Activated T-helper 1 cell treated with anti-CD3 and anti-CD28 coated beads, Interleukin-12 subunit alpha, Interleukin-12 subunit beta, Interleukin-2, Interleukin-4 antibody, amounts not matched to agents 30 ng/mL and 10 ng/mL and 1 ng/mL, durations not matched to agents 14 hours and 24 hours and 36 hours (primary cell): ENCODE results near the gene SAMMSON. TPM values are rescaled to one million over a fixed set of nuclear protein-coding genes. Genes with fewer than 3 reads are reported as not detected.

Experiments
- DNase-seq: peaks from one replicate; pipeline ENCODE4 v3.0.0; 2021; ENCODE audit warnings: low spot score
- H3K27ac Mint-ChIP-seq: one replicate; pipeline ENCODE4 v1.8.0; 2021; ENCODE audit warnings: mild to moderate bottlenecking, mixed read lengths
- H3K27me3 Mint-ChIP-seq: one replicate; pipeline ENCODE4 v1.8.0; 2022; ENCODE audit warnings: mild to moderate bottlenecking, moderate library complexity, mixed read lengths; ENCODE audit not compliant: insufficient read depth
- H3K36me3 Mint-ChIP-seq: one replicate; pipeline ENCODE4 v1.8.0; 2021; ENCODE audit warnings: low read depth, mixed read lengths
- H3K4me1 Mint-ChIP-seq: one replicate; pipeline ENCODE4 v1.8.0; 2021; ENCODE audit warnings: low read depth, mixed read lengths
- H3K4me3 Mint-ChIP-seq: one replicate; pipeline ENCODE4 v1.8.0; 2021; ENCODE audit warnings: mild to moderate bottlenecking, moderate library complexity, mixed read lengths
- H3K9me3 Mint-ChIP-seq: one replicate; pipeline ENCODE4 v1.8.0; 2021; ENCODE audit warnings: mixed read lengths
- intact Hi-C: fragments of 100-400 bp; cut with micrococcal nuclease; formaldehyde crosslinking; loops from one replicate; pipeline ENCODE4 v1.15.1; 2024
- total RNA-seq: library from RNA; stranded (reverse); gene quantifications from 2 replicates; pipeline ENCODE4 v1.2.3, GENCODE V29; 2022

The SAMMSON gene
- total RNA-seq, 1 donor from 2014 or later = not detected

GRCh38 chr3:70072754-70073153 lies 73.2 kb downstream of the SAMMSON start:
- no peaks in the 10 kb centered on the region for H3K36me3 Mint-ChIP-seq
- H3K27ac Mint-ChIP-seq = no peak overlapping the region
- no peaks in the 10 kb centered on the region for H3K9me3 Mint-ChIP-seq
- no peaks in the 10 kb centered on the region for H3K4me1 Mint-ChIP-seq
- DNase-seq = no peak
- peaks cover 13% of the 10 kb centered on the region for H3K27me3 Mint-ChIP-seq
- H3K4me3 Mint-ChIP-seq = no peak overlapping the region
- intact Hi-C loops = no loop called here

- peaks cover 14% of the 10 kb centered on the region for H3K27me3 Mint-ChIP-seq
- no peak overlapping the region for H3K27ac Mint-ChIP-seq
- no peaks in the 10 kb centered on the region for H3K36me3 Mint-ChIP-seq
- H3K4me1 Mint-ChIP-seq = no peaks in the 10 kb centered on the region
- no peak for DNase-seq
- H3K4me3 Mint-ChIP-seq = no peak overlapping the region
- intact Hi-C loops = no loop called here
- no peaks in the 10 kb centered on the region for H3K9me3 Mint-ChIP-seq
Observed at GRCh38 chr3:70075101-70075500, 75.6 kb downstream of the SAMMSON start.

- H3K27ac Mint-ChIP-seq = no peak overlapping the region
- no peaks in the 10 kb centered on the region for H3K36me3 Mint-ChIP-seq
- peaks cover 10% of the 10 kb centered on the region for H3K27me3 Mint-ChIP-seq
- H3K4me1 Mint-ChIP-seq = no peaks in the 10 kb centered on the region
- DNase-seq = no peak
- no peaks in the 10 kb centered on the region for H3K9me3 Mint-ChIP-seq
- no peak overlapping the region for H3K4me3 Mint-ChIP-seq
- intact Hi-C loops = no loop called here
Observed at GRCh38 chr3:70076396-70076795, 76.9 kb downstream of the SAMMSON start.

- no peak overlapping the region for H3K4me3 Mint-ChIP-seq
Observed at GRCh38 chr3:70078778-70079177, 79.2 kb downstream of the SAMMSON start.

GRCh38 chr3:70085613-70086012 lies 86.1 kb downstream of the SAMMSON start:
- peaks cover 2% of the 10 kb centered on the region for H3K27me3 Mint-ChIP-seq
- intact Hi-C loops = no loop called here
- DNase-seq = no peak
- no peak overlapping the region for H3K27ac Mint-ChIP-seq
- H3K4me3 Mint-ChIP-seq = no peak overlapping the region
- no peaks in the 10 kb centered on the region for H3K9me3 Mint-ChIP-seq
- H3K4me1 Mint-ChIP-seq = no peaks in the 10 kb centered on the region
- H3K36me3 Mint-ChIP-seq = no peaks in the 10 kb centered on the region

More at GRCh38 chr3:70078778-70079177, 79.2 kb downstream of the SAMMSON start:
- no peaks in the 10 kb centered on the region for H3K36me3 Mint-ChIP-seq
- H3K4me1 Mint-ChIP-seq = no peaks in the 10 kb centered on the region
- no peak overlapping the region for H3K27ac Mint-ChIP-seq
- intact Hi-C loops = no loop called here
- DNase-seq = no peak
- H3K27me3 Mint-ChIP-seq = peaks cover 4% of the 10 kb centered on the region
- no peaks in the 10 kb centered on the region for H3K9me3 Mint-ChIP-seq

GRCh38 chr3:70086336-70086735 lies 86.8 kb downstream of the SAMMSON start:
- no peak overlapping the region for H3K4me3 Mint-ChIP-seq
- DNase-seq = no peak
- intact Hi-C loops = no loop called here
- no peaks in the 10 kb centered on the region for H3K36me3 Mint-ChIP-seq
- no peaks in the 10 kb centered on the region for H3K4me1 Mint-ChIP-seq
- peaks cover 2% of the 10 kb centered on the region for H3K27me3 Mint-ChIP-seq
- no peak overlapping the region for H3K27ac Mint-ChIP-seq
- H3K9me3 Mint-ChIP-seq = no peaks in the 10 kb centered on the region

GRCh38 chr3:70090322-70090913 lies 90.9 kb downstream of the SAMMSON start:
- H3K4me3 Mint-ChIP-seq = no peak overlapping the region
- no peaks in the 10 kb centered on the region for H3K9me3 Mint-ChIP-seq
- no peak overlapping the region for H3K27ac Mint-ChIP-seq
- no peaks in the 10 kb centered on the region for H3K27me3 Mint-ChIP-seq
- no peaks in the 10 kb centered on the region for H3K4me1 Mint-ChIP-seq
- no peaks in the 10 kb centered on the region for H3K36me3 Mint-ChIP-seq
- intact Hi-C loops = no loop called here
- DNase-seq = no peak

- no peak overlapping the region for H3K4me3 Mint-ChIP-seq
- no peaks in the 10 kb centered on the region for H3K9me3 Mint-ChIP-seq
- H3K27me3 Mint-ChIP-seq = no peaks in the 10 kb centered on the region
- DNase-seq = no peak
- no peaks in the 10 kb centered on the region for H3K36me3 Mint-ChIP-seq
- H3K27ac Mint-ChIP-seq = no peak overlapping the region
- intact Hi-C loops = no loop called here
- no peaks in the 10 kb centered on the region for H3K4me1 Mint-ChIP-seq
Observed at GRCh38 chr3:70094197-70094596, 94.7 kb downstream of the SAMMSON start.

- Mint-ChIP-seq H3K4me1 (no peaks in the 10 kb centered on the region), H3K9me3 (no peaks in the 10 kb centered on the region), H3K27ac (no peak overlapping the region), H3K36me3 (no peaks in the 10 kb centered on the region), H3K27me3 (no peaks in the 10 kb centered on the region), H3K4me3 (no peak overlapping the region)
- intact Hi-C loops = no loop called here
- no peak for DNase-seq
Observed at GRCh38 chr3:70095260-70095659, 95.7 kb downstream of the SAMMSON start.

- H3K4me1 Mint-ChIP-seq = no peaks in the 10 kb centered on the region
- no peak overlapping the region for H3K27ac Mint-ChIP-seq
- no peak overlapping the region for H3K4me3 Mint-ChIP-seq
- H3K27me3 Mint-ChIP-seq = no peaks in the 10 kb centered on the region
- no peaks in the 10 kb centered on the region for H3K36me3 Mint-ChIP-seq
- no peak for DNase-seq
- intact Hi-C loops = no loop called here
- H3K9me3 Mint-ChIP-seq = no peaks in the 10 kb centered on the region
Observed at GRCh38 chr3:70096376-70097066, 97.0 kb downstream of the SAMMSON start.

GRCh38 chr3:70097084-70097483 lies 97.6 kb downstream of the SAMMSON start:
- no peak for DNase-seq
- H3K36me3 Mint-ChIP-seq = no peaks in the 10 kb centered on the region
- H3K9me3 Mint-ChIP-seq = no peaks in the 10 kb centered on the region
- H3K27ac Mint-ChIP-seq = no peak overlapping the region
- intact Hi-C loops = no loop called here
- no peak overlapping the region for H3K4me3 Mint-ChIP-seq
- no peaks in the 10 kb centered on the region for H3K27me3 Mint-ChIP-seq
- H3K4me1 Mint-ChIP-seq = no peaks in the 10 kb centered on the region

- H3K36me3 Mint-ChIP-seq = no peaks in the 10 kb centered on the region
- no peak overlapping the region for H3K27ac Mint-ChIP-seq
- no peaks in the 10 kb centered on the region for H3K9me3 Mint-ChIP-seq
- H3K4me3 Mint-ChIP-seq = no peak overlapping the region
- DNase-seq = no peak
- no peaks in the 10 kb centered on the region for H3K4me1 Mint-ChIP-seq
- intact Hi-C loops = no loop called here
- no peaks in the 10 kb centered on the region for H3K27me3 Mint-ChIP-seq
Observed at GRCh38 chr3:70108072-70108471, 108.5 kb downstream of the SAMMSON start.

GRCh38 chr3:70108546-70108945 lies 109.0 kb downstream of the SAMMSON start:
- Mint-ChIP-seq H3K9me3 (no peaks in the 10 kb centered on the region), H3K27me3 (no peaks in the 10 kb centered on the region), H3K4me3 (no peak overlapping the region), H3K27ac (no peak overlapping the region), H3K4me1 (no peaks in the 10 kb centered on the region), H3K36me3 (no peaks in the 10 kb centered on the region)
- no peak for DNase-seq
- intact Hi-C loops = no loop called here

- DNase-seq = no peak
- Mint-ChIP-seq H3K27ac (no peak overlapping the region), H3K4me1 (no peaks in the 10 kb centered on the region), H3K27me3 (no peaks in the 10 kb centered on the region), H3K36me3 (no peaks in the 10 kb centered on the region), H3K9me3 (no peaks in the 10 kb centered on the region), H3K4me3 (no peak overlapping the region)
- intact Hi-C loops = no loop called here
Observed at GRCh38 chr3:70110066-70110465, 110.5 kb downstream of the SAMMSON start.
